Transverse colon (tissue), 1 donor: ENCODE results near the gene WFS1.

ENCODE experiments used
- EP300 ChIP-seq: sonication (generic); formaldehyde crosslinking; IDR thresholded peaks from one replicate; pipeline ENCODE4 v1.6.1; 2017; ENCODE audit warnings: antibody characterized with exemption, low read depth
- POLR2A ChIP-seq: fragments of 450-650 bp; IDR thresholded peaks from one replicate; pipeline ENCODE4 v1.6.1; 2016; ENCODE audit warnings: antibody characterized with exemption, mild to moderate bottlenecking, moderate library complexity

DNA sequence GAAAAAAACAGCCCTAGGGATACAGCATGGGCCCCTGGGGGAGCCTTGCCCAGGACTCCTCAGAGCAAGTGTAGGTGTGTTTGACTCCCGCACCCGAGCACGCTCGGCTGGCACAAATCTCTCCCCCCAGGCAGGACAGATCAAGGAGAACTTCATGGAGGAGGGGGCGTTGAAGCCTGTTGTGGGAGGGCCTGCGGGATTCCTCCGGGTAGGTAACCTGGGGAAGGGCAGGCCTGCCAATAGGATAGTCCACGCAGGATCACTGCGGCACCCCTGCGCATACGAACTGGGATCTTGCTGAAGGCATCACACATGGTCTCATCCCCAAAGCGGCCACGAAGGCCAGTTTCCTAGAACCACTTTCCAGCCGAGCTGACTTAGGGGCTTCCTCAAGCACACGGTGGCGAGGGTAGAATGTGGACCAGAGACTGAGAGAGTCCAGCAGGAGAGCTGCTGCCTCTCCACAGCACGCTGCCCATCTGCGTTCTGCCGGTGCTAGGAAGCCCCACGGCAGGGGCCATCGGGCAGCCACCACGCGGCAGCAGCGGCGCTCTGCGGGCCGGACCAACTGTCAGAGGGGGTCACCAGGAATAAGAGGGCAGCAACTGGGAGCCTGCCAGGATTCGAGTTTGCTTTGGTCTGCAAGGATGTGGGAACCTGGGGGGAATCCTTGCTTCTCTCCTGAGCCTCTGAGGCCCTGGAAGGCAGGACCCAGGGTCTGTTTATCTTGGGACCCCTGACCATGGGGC is 56.8 kb downstream of the WFS1 start:
- TF ChIP-seq EP300 (no peak), POLR2A (no peak)
